ENCODE data around the gene KIF1A. TPM values are rescaled to one million over a fixed set of nuclear protein-coding genes. Genes with fewer than 3 reads are reported as not detected.

The KIF1A gene
- 0.37 and 0.47 TPM in 2 replicates for total RNA-seq

- H3K27ac Mint-ChIP-seq, result no peak within 1 kb of the TSS
- intact Hi-C loops (cut with micrococcal nuclease), result no loop called here
- DNase-seq, result no peak
- peaks cover 52% of the 10 kb centered on the region for H3K27me3 Mint-ChIP-seq
- H3K4me3 Mint-ChIP-seq, result peak within 1 kb of the TSS; percentile 56
- no peaks in the 10 kb centered on the region for H3K36me3 Mint-ChIP-seq (ENCODE audit: low read depth)
- H3K4me1 Mint-ChIP-seq, result peaks cover 5% of the 10 kb centered on the region
- H3K9me3 Mint-ChIP-seq, result no peaks in the 10 kb centered on the region
These were observed at the start of gene KIF1A for GRCh38 chr2:240819858-240820606. KIF1A (minus strand) TSS chr2:240820219; CDS start chr2:240797752, 22,467 bp downstream.

GRCh38 chr2:240869109-240869955, 49.3 kb upstream of the KIF1A start:
- Mint-ChIP-seq H3K4me1 (no peaks in the 10 kb centered on the region), H3K27me3 (peaks cover 8% of the 10 kb centered on the region), H3K4me3 (no peak overlapping the region), H3K9me3 (no peaks in the 10 kb centered on the region), H3K27ac (no peak overlapping the region), H3K36me3 (ENCODE audit: low read depth) (no peaks in the 10 kb centered on the region)
- intact Hi-C loops (cut with micrococcal nuclease), result no loop called here
- DNase-seq, result no peak

DNA sequence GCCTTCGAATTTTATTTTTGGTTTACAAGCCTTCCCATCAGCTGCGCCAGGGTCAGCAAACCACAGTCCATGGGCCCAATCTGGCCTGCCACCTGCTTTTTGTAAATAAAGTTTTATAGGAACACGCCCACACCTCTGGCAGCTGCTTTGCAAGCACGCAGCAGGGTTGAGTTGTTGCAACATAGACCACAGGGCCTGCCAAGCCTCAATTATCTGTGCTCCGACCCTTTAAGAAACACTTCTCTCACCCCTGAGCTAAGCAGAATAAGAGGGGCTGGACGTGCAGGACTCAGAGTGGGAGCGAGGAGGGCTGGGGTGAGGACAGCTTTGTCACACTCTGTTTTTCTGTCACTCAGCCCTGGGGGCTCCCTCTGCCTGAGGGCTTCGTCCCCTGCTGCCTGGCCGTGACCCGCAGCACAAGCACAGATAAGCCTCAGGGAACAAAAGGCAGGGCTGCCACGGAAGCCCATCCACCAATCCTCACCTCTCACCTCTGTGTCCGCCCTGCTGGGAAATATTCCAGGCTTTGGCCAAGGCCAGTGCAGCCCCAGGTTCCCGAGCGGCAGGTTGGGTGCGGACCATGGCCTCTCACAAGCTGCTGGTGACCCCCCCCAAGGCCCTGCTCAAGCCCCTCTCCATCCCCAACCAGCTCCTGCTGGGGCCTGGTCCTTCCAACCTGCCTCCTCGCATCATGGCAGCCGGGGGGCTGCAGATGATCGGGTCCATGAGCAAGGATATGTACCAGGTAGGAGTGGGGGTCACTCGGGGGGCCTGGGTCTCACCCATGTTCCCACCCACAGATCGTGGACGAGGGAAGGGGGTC, 48.5 kb upstream of the KIF1A start, which contains the start of gene AGXT:
Gene AGXT (plus strand): TSS at position 539 of the 823 bp plus-strand sequence. CDS start 42 bp downstream, at position 581.
- H3K27ac Mint-ChIP-seq, result no peak within 1 kb of the TSS

GRCh38 chr2:240865391-240865790, 45.4 kb upstream of the KIF1A start:
- intact Hi-C loops (cut with micrococcal nuclease), result no loop called here
- H3K36me3 Mint-ChIP-seq (ENCODE audit: low read depth), result no peaks in the 10 kb centered on the region
- no peaks in the 10 kb centered on the region for H3K4me1 Mint-ChIP-seq

More for the DNA sequence above, 48.5 kb upstream of the KIF1A start, which contains the start of gene AGXT:
- intact Hi-C loops (cut with micrococcal nuclease), result no loop called here
- DNase-seq, result no peak
- Mint-ChIP-seq H3K9me3 (no peaks in the 10 kb centered on the region), H3K4me1 (no peaks in the 10 kb centered on the region), H3K4me3 (no peak within 1 kb of the TSS), H3K36me3 (ENCODE audit: low read depth) (no peaks in the 10 kb centered on the region), H3K27me3 (peaks cover 13% of the 10 kb centered on the region)

GRCh38 chr2:240864475-240864874, 44.5 kb upstream of the KIF1A start:
- Mint-ChIP-seq H3K4me3 (no peak overlapping the region), H3K27ac (no peak overlapping the region), H3K27me3 (peaks cover 20% of the 10 kb centered on the region), H3K4me1 (no peaks in the 10 kb centered on the region), H3K36me3 (ENCODE audit: low read depth) (no peaks in the 10 kb centered on the region), H3K9me3 (no peaks in the 10 kb centered on the region)
- intact Hi-C loops (cut with micrococcal nuclease), result no loop called here
- no peak for DNase-seq

More at GRCh38 chr2:240865391-240865790, 45.4 kb upstream of the KIF1A start:
- Mint-ChIP-seq H3K4me3 (no peak overlapping the region), H3K9me3 (no peaks in the 10 kb centered on the region), H3K27me3 (peaks cover 20% of the 10 kb centered on the region), H3K27ac (no peak overlapping the region)
- DNase-seq, result no peak

DNA sequence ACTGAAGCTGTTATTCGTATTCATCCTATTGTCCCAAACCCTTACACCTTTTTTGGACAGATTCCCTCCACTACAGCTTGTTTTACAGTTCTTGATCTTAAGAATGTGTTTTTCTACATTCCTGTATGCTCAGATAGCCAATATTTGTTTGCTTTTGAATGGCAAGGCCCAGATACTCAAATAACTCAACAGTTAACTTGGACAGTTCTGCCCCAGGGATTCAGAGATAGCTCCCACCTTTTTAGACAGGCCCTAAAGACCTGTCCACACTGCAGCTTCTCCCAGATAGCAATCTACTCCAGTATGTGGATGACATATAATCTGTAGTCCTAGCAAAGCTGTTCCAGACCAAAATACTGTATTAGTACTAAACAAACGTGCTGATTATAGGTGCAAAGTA, 41.5 kb upstream of the KIF1A start:
- H3K4me1 Mint-ChIP-seq, result no peaks in the 10 kb centered on the region

GRCh38 chr2:240858871-240859270, 38.9 kb upstream of the KIF1A start:
- intact Hi-C loops (cut with micrococcal nuclease), result no loop called here

More for the DNA sequence above, 41.5 kb upstream of the KIF1A start:
- H3K9me3 Mint-ChIP-seq, result no peaks in the 10 kb centered on the region
- H3K27me3 Mint-ChIP-seq, result peaks cover 18% of the 10 kb centered on the region
- H3K36me3 Mint-ChIP-seq (ENCODE audit: low read depth), result no peaks in the 10 kb centered on the region
- no peak overlapping the region for H3K27ac Mint-ChIP-seq
- H3K4me3 Mint-ChIP-seq, result no peak overlapping the region
- intact Hi-C loops (cut with micrococcal nuclease), result no loop called here
- no peak for DNase-seq

DNA sequence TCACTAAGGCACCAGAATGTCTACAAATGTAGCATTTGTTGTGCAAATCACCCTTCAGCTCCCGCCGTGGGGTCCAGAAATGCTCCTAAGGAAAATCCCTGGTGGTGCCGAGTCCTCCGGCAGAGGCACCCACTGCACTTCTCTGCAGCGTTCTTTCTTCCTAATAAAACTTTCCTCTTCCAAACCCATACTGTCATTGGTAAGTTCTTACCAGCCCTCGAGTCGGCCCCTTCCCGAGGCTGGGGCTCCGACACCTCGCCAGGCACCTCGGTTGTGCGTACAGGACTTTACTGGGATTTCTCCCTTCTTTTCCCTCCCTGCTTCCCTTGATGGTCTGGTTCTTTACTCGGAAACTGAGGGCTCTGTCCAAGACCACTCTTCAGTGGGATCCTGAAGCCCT, 38.3 kb upstream of the KIF1A start:
- intact Hi-C loops (cut with micrococcal nuclease), result no loop called here
- no peak for DNase-seq
- Mint-ChIP-seq H3K4me1 (no peaks in the 10 kb centered on the region), H3K27ac (no peak overlapping the region), H3K27me3 (peaks cover 4% of the 10 kb centered on the region), H3K9me3 (peaks cover 7% of the 10 kb centered on the region), H3K36me3 (ENCODE audit: low read depth) (no peaks in the 10 kb centered on the region), H3K4me3 (no peak overlapping the region)

More at GRCh38 chr2:240858871-240859270, 38.9 kb upstream of the KIF1A start:
- no peak overlapping the region for H3K27ac Mint-ChIP-seq
- no peak for DNase-seq
- H3K9me3 Mint-ChIP-seq, result peaks cover 7% of the 10 kb centered on the region
- no peaks in the 10 kb centered on the region for H3K36me3 Mint-ChIP-seq (ENCODE audit: low read depth)
- H3K4me1 Mint-ChIP-seq, result no peaks in the 10 kb centered on the region
- peaks cover 10% of the 10 kb centered on the region for H3K27me3 Mint-ChIP-seq
- H3K4me3 Mint-ChIP-seq, result no peak overlapping the region

GRCh38 chr2:240857039-240858008, 37.3 kb upstream of the KIF1A start:
- H3K36me3 Mint-ChIP-seq (ENCODE audit: low read depth), result no peaks in the 10 kb centered on the region
- intact Hi-C loops (cut with micrococcal nuclease), result no loop called here
- H3K9me3 Mint-ChIP-seq, result peaks cover 7% of the 10 kb centered on the region
- H3K27me3 Mint-ChIP-seq, result peaks cover 2% of the 10 kb centered on the region
- no peak for DNase-seq
- no peaks in the 10 kb centered on the region for H3K4me1 Mint-ChIP-seq
- H3K4me3 Mint-ChIP-seq, result no peak overlapping the region
- no peak overlapping the region for H3K27ac Mint-ChIP-seq

- intact Hi-C loops (cut with micrococcal nuclease), result no loop called here
- Mint-ChIP-seq H3K27me3 (peaks cover under 1% of the 10 kb centered on the region), H3K9me3 (peaks cover 7% of the 10 kb centered on the region), H3K4me3 (no peak overlapping the region), H3K36me3 (ENCODE audit: low read depth) (no peaks in the 10 kb centered on the region), H3K4me1 (no peaks in the 10 kb centered on the region), H3K27ac (no peak overlapping the region)
- DNase-seq, result no peak
These were observed 36.3 kb upstream of the KIF1A start for GRCh38 chr2:240856151-240856980.

DNA sequence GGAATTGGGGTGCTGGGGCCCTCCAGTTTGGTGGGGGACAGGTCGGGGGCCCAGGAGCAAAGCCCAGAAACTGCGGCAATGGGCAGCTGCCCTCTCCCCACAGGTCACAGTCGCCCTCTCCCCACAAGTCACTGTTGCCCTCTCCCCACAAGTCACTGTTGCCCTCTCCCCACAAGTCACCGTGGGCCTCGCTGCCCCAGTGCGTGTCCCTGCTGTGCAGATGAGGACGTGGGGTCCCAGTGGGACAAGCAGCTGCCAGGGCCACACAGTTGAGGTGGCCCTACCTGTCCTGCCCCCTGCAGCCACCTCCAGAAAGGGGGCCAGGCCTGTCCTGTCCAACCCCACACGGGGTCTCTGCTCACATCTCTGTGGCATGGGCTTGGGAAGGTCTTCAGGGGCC, 35.7 kb upstream of the KIF1A start:
- Mint-ChIP-seq H3K4me1 (no peaks in the 10 kb centered on the region), H3K36me3 (ENCODE audit: low read depth) (no peaks in the 10 kb centered on the region), H3K27me3 (no peaks in the 10 kb centered on the region), H3K4me3 (no peak overlapping the region), H3K27ac (no peak overlapping the region), H3K9me3 (peaks cover 7% of the 10 kb centered on the region)
- no peak for DNase-seq
- intact Hi-C loops (cut with micrococcal nuclease), result no loop called here

DNA sequence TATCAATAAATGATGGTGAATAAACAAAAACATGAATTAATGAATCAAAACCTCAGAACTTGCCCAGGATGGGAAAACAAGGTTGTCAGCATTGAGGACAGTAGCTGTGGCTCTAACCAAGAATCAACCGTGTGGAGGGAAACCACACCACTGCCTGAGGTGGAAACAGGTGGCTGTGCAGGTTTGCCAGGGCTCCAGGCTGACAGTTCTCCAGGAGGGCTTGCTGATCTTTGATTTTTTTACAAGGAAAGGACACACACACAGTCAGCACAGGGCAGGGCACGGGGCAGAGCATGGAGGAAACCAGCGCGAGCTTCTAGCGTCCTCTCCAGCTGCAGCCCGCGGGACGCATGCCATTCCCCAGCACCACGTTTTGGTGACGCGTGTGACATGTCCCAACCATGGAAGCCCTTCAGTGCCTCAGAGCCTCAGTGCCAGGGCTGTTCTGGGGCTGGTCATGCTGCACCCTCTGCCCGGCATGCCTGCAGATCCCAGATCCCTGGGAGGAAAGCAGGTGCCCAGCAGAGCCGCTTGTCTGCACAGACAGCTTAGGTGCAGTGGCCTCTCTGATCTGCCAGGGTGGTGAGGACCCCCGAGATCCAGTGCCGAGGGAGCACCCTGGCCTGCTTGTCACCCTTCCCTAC, 32.8 kb upstream of the KIF1A start:
- no peaks in the 10 kb centered on the region for H3K36me3 Mint-ChIP-seq (ENCODE audit: low read depth)
- no peak for DNase-seq
- intact Hi-C loops (cut with micrococcal nuclease), result no loop called here
- H3K27ac Mint-ChIP-seq, result no peak overlapping the region
- H3K27me3 Mint-ChIP-seq, result no peaks in the 10 kb centered on the region
- H3K4me3 Mint-ChIP-seq, result no peak overlapping the region
- H3K9me3 Mint-ChIP-seq, result peaks cover 7% of the 10 kb centered on the region
- H3K4me1 Mint-ChIP-seq, result no peaks in the 10 kb centered on the region

Measured in activated CD4-positive, alpha-beta T cell treated with anti-CD3 and anti-CD28 coated beads, Interleukin-2, amount 10 ng/mL, durations not matched to agents 24 days and 14 days (primary cell).